GM12875 (cell line): ENCODE data around the gene PITPNC1.

Source experiments
- H3K4me3 ChIP-seq: one replicate; pipeline ENCODE4 v1.5.1; 2011; ENCODE audit warnings: low read depth, low read length, control low read depth
- CTCF ChIP-seq: IDR thresholded peaks from 2 replicates; pipeline ENCODE4 v1.5.1; 2011; ENCODE audit warnings: low read depth, mild to moderate bottlenecking, control low read depth, inconsistent platforms, low read length, moderate library complexity, borderline replicate concordance; ENCODE audit not compliant: insufficient read depth

Gene PITPNC1

GRCh38 chr17:67656494-67657203 lies 279.6 kb downstream of the PITPNC1 start:
- no peak for TF ChIP-seq CTCF

GRCh38 chr17:67657596-67657995 lies 280.5 kb downstream of the PITPNC1 start:
- H3K4me3 ChIP-seq, result no peak overlapping the region
- no peak for TF ChIP-seq CTCF

More at GRCh38 chr17:67656494-67657203, 279.6 kb downstream of the PITPNC1 start:
- H3K4me3 ChIP-seq, result no peak overlapping the region

GRCh38 chr17:67658265-67658664 lies 281.2 kb downstream of the PITPNC1 start:
- no peak overlapping the region for H3K4me3 ChIP-seq
- TF ChIP-seq CTCF, result no peak

GRCh38 chr17:67659028-67659427 lies 281.9 kb downstream of the PITPNC1 start:
- TF ChIP-seq CTCF, result no peak
- no peak overlapping the region for H3K4me3 ChIP-seq

GRCh38 chr17:67662712-67663111 lies 285.6 kb downstream of the PITPNC1 start:
- TF ChIP-seq CTCF, result no peak
- no peak overlapping the region for H3K4me3 ChIP-seq

- H3K4me3 ChIP-seq, result no peak overlapping the region
- no peak for TF ChIP-seq CTCF
Measured at GRCh38 chr17:67663457-67663856, 286.4 kb downstream of the PITPNC1 start.

- H3K4me3 ChIP-seq, result no peak overlapping the region
- no peak for TF ChIP-seq CTCF
Measured at GRCh38 chr17:67666028-67666427, 288.9 kb downstream of the PITPNC1 start.
